ENCODE measurements around the gene LMNA. TPM values are rescaled to one million over a fixed set of nuclear protein-coding genes. Genes with fewer than 3 reads are reported as not detected.

Gene LMNA
- total and polyA plus RNA-seq, 5 experiments from 2014 or later = 0.62 to 4.0 (median 2.0) TPM

- Mint-ChIP-seq H3K4me1 (peaks cover 29 to 65% (median 43%) of the 10 kb centered on the region in 4 donors), H3K9me3 (peaks cover 0 to 3% (median 0%) of the 10 kb centered on the region in 9 donors), H3K36me3 (peaks cover 0 to 1% (median 0%) of the 10 kb centered on the region in 3 donors), H3K27ac (peak overlapping the region in 6 of 10 donors; percentile 25 to 98 (median 86)), H3K27me3 (peaks cover 0 to 8% (median 4%) of the 10 kb centered on the region in 5 donors), H3K4me3 (no peak overlapping the region)
- ATAC-seq (no peak), DNase-seq (no peak)
- POLR2A ChIA-PET = interaction anchor here (0.5 to 0.8 kb wide), 2 partner anchors 26 to 141 kb away, joined by 3 to 5 read pairs; no protein-coding TSS in a partner anchor
These were observed 15.2 kb upstream of the LMNA start for GRCh38 chr1:156099282-156099681.

DNA sequence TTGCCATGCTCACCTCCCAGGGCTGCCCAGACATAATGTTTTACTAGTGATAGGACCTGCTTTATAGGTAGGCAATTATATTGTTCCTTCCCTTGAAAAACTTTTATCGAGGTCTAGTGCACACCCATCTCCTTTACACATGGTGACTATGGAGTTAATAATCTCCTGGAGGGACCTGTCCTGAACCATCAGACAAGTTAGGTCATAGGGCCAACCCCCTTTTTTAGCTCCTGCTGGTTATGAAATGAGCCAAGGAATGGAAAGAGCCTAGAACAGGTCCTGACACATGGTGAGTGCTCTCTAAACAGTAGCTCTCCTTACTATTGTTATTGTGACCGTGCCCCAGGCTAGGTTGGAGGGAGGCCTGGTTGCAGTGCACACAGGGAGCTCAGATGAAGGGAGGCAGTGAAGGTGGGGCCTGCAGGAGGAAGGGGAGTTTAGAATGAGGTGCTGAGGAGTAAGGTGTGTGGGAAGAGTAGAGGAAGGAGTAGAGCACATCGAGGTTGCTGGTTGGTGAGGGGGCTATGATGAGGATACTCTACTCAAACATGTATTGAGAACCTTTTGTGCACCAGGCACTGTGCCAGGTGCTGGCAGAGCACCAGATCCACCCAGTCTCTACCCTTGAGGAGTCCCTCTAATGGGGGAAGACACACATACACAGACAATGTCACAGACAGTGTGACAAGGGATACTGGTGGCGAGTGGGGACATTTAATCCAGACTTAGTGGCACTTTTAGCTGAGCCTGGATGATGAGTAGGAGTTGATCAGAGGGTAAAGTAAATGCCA lies 14.1 kb upstream of the LMNA start:
- POLR2A ChIA-PET = no interaction called here
- Mint-ChIP-seq H3K27me3 (peaks cover 0 to 8% (median 4%) of the 10 kb centered on the region in 5 donors), H3K27ac (peak overlapping the region in 8 of 10 donors; percentile 41 to 98 (median 82)), H3K4me1 (peaks cover 33 to 71% (median 51%) of the 10 kb centered on the region in 4 donors), H3K9me3 (peaks cover 0 to 3% (median 0%) of the 10 kb centered on the region in 9 donors), H3K36me3 (peaks cover 0 to 1% (median 0%) of the 10 kb centered on the region in 3 donors), H3K4me3 (no peak overlapping the region)
- ATAC-seq (no peak), DNase-seq (no peak)

GRCh38 chr1:156101880-156102279 lies 12.6 kb upstream of the LMNA start:
- H3K9me3 Mint-ChIP-seq = peaks cover 0 to 2% (median 0%) of the 10 kb centered on the region in 9 donors

DNA sequence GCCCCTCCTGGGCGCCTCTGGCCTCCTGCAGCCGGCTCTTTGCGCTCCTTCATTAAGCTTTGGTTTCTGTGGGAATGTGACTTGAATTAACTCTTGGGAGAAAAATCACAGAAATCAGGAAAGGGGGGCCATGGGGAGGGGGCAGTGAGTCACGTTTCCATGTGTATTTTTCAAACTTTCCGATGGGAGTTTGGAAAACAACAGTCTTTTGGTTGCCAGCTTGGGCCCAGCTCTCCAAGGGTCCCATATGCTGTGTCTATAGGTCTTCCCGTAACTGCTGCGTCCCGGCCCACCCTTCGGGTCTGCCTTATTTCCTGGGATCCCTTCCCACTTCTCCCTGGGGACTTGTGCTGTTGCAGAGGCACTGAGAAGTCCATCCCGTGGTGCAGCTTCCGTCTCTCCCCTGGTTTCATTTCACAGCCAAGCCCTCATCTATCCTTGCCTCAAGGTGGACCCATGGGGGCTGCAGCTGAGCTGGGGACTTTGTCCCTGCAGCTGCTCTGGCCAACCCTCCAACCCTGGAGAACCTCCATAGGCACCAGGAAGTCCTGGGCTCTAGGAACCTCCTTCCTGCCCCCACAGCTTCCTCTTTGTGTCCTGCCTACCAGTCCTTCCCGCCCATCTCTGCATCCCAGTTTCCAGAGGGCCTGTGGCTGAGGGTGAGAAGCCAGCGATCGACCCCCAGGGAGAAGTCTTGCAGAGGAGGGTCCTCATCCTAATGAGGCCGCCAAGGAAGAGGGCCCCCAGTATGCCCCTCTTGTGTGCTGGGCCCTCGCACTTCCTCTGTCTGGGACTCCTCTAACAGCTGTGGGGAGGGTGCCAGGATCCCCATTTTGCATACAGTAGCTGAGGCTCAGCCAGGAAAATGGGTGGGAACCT lies 11.6 kb upstream of the LMNA start:
- H3K27me3 Mint-ChIP-seq = peaks cover 0 to 6% (median 4%) of the 10 kb centered on the region in 5 donors
- ATAC-seq (no peak), DNase-seq (no peak)
- peak overlapping the region; percentile 37 to 100 (median 89) for H3K27ac Mint-ChIP-seq
- H3K36me3 Mint-ChIP-seq = no peaks in the 10 kb centered on the region
- no peak overlapping the region for H3K4me3 Mint-ChIP-seq
- POLR2A ChIA-PET = interaction anchor here (0.7 to 1.2 kb wide), 3 partner anchors 20 to 26 kb away, joined by 3 to 4 read pairs (median 4); partner anchors contain the start of gene MEX3A
- H3K9me3 Mint-ChIP-seq = no peaks in the 10 kb centered on the region
- H3K4me1 Mint-ChIP-seq = peaks cover 22 to 66% (median 45%) of the 10 kb centered on the region in 4 donors

More at GRCh38 chr1:156101880-156102279, 12.6 kb upstream of the LMNA start:
- POLR2A ChIA-PET = interaction anchor here (1.1 kb wide), 1 partner anchor 27 kb away, joined by 4 read pairs; no protein-coding TSS in a partner anchor
- peaks cover 27 to 70% (median 51%) of the 10 kb centered on the region in 4 donors for H3K4me1 Mint-ChIP-seq
- no peak for ATAC-seq
- no peak for DNase-seq
- no peak overlapping the region for H3K4me3 Mint-ChIP-seq
- H3K36me3 Mint-ChIP-seq = peaks cover 0 to 1% (median 0%) of the 10 kb centered on the region in 3 donors
- peak overlapping the region in 8 of 10 donors; percentile 29 to 100 (median 82) for H3K27ac Mint-ChIP-seq
- H3K27me3 Mint-ChIP-seq = peaks cover 0 to 6% (median 4%) of the 10 kb centered on the region in 5 donors

DNA sequence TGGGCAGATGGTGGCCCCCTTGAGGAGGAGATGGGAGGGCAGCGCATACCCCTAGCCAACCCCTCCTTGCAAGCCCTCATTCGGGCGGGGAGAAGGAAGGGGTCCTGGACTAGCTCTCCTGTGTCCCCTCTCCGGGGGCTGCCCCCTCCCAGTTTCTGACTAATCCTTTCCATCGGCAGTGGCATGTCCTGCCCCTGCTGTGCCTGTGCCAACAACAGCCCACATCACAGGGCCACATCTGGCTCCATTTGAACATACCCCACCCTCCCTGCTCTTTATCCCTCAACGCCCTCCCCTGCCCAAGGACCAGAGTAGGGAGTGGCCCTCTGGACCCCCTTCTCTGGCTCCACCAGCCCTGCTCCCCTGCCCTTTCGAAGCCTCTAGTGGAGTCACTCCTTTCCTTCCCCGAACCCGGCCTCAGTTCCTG lies 11.0 kb upstream of the LMNA start:
- H3K27ac Mint-ChIP-seq = peak overlapping the region in 8 of 10 donors; percentile 85 to 100 (median 96)
- ATAC-seq (no peak), DNase-seq (no peak)
- H3K9me3 Mint-ChIP-seq = no peaks in the 10 kb centered on the region
- peaks cover 0 to 6% (median 4%) of the 10 kb centered on the region in 5 donors for H3K27me3 Mint-ChIP-seq
- H3K4me1 Mint-ChIP-seq = peaks cover 21 to 63% (median 41%) of the 10 kb centered on the region in 4 donors
- H3K4me3 Mint-ChIP-seq = peak overlapping the region in 3 of 10 donors; percentile 4 to 76 (median 38)
- no peaks in the 10 kb centered on the region for H3K36me3 Mint-ChIP-seq
- POLR2A ChIA-PET = interaction anchor here (1.2 kb wide), 1 partner anchor 21 kb away, joined by 4 read pairs; the partner anchor contains the start of gene MEX3A

GRCh38 chr1:156104065-156104810 lies 10.3 kb upstream of the LMNA start:
- peak; percentile 23 to 26 for ATAC-seq
- Mint-ChIP-seq H3K27me3 (peaks cover 0 to 6% (median 4%) of the 10 kb centered on the region in 5 donors), H3K4me3 (peak overlapping the region in 5 of 10 donors; percentile 47 to 85 (median 69)), H3K9me3 (no peaks in the 10 kb centered on the region), H3K27ac (peak overlapping the region; percentile 86 to 100 (median 96)), H3K4me1 (peaks cover 20 to 66% (median 41%) of the 10 kb centered on the region in 4 donors), H3K36me3 (no peaks in the 10 kb centered on the region)
- POLR2A ChIA-PET = interaction anchor here (0.5 to 0.6 kb wide), 2 partner anchors 23 to 42 kb away, joined by 3 to 4 read pairs; no protein-coding TSS in a partner anchor
- peak in 7 of 10 donors; percentile 28 to 72 (median 44) for DNase-seq

- Mint-ChIP-seq H3K36me3 (no peaks in the 10 kb centered on the region), H3K27ac (peak overlapping the region; percentile 86 to 100 (median 98)), H3K4me1 (peaks cover 20 to 67% (median 39%) of the 10 kb centered on the region in 4 donors), H3K27me3 (peaks cover 0 to 6% (median 4%) of the 10 kb centered on the region in 5 donors), H3K9me3 (no peaks in the 10 kb centered on the region), H3K4me3 (peak overlapping the region; percentile 76 to 88 (median 82))
- ATAC-seq (no peak), DNase-seq (no peak)
- POLR2A ChIA-PET = interaction anchor here (0.6 to 1.4 kb wide), 2 partner anchors 22 to 23 kb away, joined by 3 to 5 read pairs; no protein-coding TSS in a partner anchor
These were observed 9.4 kb upstream of the LMNA start for GRCh38 chr1:156104861-156105832.

DNA sequence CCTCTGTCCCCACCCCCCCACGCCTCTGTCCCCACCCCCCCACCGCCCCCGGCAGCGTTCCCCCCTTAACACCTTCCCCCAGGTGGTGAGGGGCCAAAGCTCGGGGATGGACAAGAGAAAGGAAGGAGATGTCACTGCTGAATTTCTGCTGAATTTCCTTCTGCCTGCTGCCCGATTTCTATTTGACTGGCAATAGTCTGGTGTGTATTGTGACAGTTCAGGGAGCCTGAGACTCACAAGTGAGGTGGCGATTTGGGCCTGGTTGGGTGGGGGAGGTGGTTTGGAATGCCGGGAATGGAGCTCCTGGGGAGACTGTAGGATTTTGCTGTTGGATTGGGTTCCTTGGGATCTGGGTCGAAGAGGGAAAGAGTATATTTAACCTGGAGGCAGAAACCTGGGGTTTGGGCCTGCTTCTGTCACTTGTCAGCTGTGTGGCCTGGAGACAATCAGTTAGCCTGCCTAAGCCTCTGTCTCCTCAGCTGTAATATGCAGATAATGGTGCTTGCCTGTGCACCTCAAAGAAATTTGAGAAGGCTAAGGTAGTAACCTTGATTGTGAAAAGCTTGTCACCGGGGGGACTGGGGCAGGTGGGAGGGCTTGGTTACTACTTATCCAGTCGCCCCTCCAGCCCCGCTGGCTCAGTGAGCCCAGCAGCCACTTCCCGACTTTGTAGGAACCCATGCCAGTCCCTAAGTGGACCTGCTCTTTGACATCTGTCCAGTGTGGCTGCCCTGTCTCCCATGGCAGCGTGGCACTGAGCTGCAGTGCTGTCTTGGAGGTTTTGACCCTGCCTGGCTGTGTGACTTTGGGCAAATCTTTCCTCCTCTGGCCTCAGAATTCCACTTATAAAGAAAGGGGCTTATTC lies 7.7 kb upstream of the LMNA start:
- Mint-ChIP-seq H3K27ac (peak overlapping the region; percentile 86 to 100 (median 98)), H3K4me3 (peak overlapping the region; percentile 29 to 88 (median 80)), H3K9me3 (no peaks in the 10 kb centered on the region), H3K36me3 (no peaks in the 10 kb centered on the region), H3K4me1 (peaks cover 18 to 60% (median 32%) of the 10 kb centered on the region in 4 donors), H3K27me3 (peaks cover 0 to 7% (median 3%) of the 10 kb centered on the region in 5 donors)
- DNase-seq = no peak
- POLR2A ChIA-PET = interaction anchor here (1.4 to 2.4 kb wide), 4 partner anchors 9 to 21 kb away, joined by 5 to 8 read pairs (median 6); no protein-coding TSS in a partner anchor
- peak; percentile 8 to 31 for ATAC-seq

- ATAC-seq = no peak
- H3K4me1 Mint-ChIP-seq = peaks cover 16 to 54% (median 30%) of the 10 kb centered on the region in 4 donors
- H3K4me3 Mint-ChIP-seq = no peak overlapping the region
- POLR2A ChIA-PET = interaction anchor here (2.0 to 2.4 kb wide), 2 partner anchors 8 to 16 kb away, joined by 5 to 6 read pairs; no protein-coding TSS in a partner anchor
- peak overlapping the region; percentile 31 to 100 (median 98) for H3K27ac Mint-ChIP-seq
- H3K9me3 Mint-ChIP-seq = no peaks in the 10 kb centered on the region
- DNase-seq = no peak
- peaks cover 0 to 10% (median 4%) of the 10 kb centered on the region in 5 donors for H3K27me3 Mint-ChIP-seq
- H3K36me3 Mint-ChIP-seq = no peaks in the 10 kb centered on the region
These were observed 6.5 kb upstream of the LMNA start for GRCh38 chr1:156108057-156108456.

All from naive thymus-derived CD8-positive, alpha-beta T cell (primary cell).